Gastroesophageal sphincter (tissue), 3 donors: Measurements from ENCODE around the gene ADD1.

Experiments used
- CTCF ChIP-seq, 4 experiments: fragments of 200-600 bp in 2 of 4; fragments of 450-650 bp in 2 of 4; sonication (generic) in 1 of 4; IDR thresholded peaks; one replicate each; pipeline ENCODE4 v1.5.1; 2017 to 2019; ENCODE audit warnings: antibody characterized with exemption in 4 of 4, mild to moderate bottlenecking in 2 of 4, moderate library complexity in 2 of 4
- EP300 ChIP-seq: sonication (generic); formaldehyde crosslinking; IDR thresholded peaks from one replicate; pipeline ENCODE4 v1.6.1; 2017; ENCODE audit warnings: antibody characterized with exemption, mild to moderate bottlenecking
- POLR2A ChIP-seq, 2 donors: fragments of 450-650 bp; IDR thresholded peaks; one replicate each; pipeline ENCODE4 v1.6.1; 2017; ENCODE audit warnings: antibody characterized with exemption in 2 of 2, mild to moderate bottlenecking in 2 of 2, moderate library complexity in 1 of 2
- POLR2AphosphoS5 ChIP-seq: sonication (generic); formaldehyde crosslinking; IDR thresholded peaks from one replicate; pipeline ENCODE4 v1.6.1; 2017; ENCODE audit warnings: antibody characterized with exemption

GRCh38 chr4:2953496-2953895 lies 109.9 kb downstream of the ADD1 start:
- TF ChIP-seq EP300 (no peak), CTCF (IDR thresholded peaks at IDR 0.05) (no peak), POLR2AphosphoS5 (no peak), POLR2A (IDR thresholded peaks at IDR 0.05) (no peak)
